SJCRH30 (cell line): ENCODE data around the gene P3H2. TPM values are rescaled to one million over a fixed set of nuclear protein-coding genes. Genes with fewer than 3 reads are reported as not detected.

Source experiments
- DNase-seq, 2 experiments: peaks; one replicate each; pipeline ENCODE4 v3.0.0-alpha.2; 2015 to 2020
- H3K27ac ChIP-seq: fragments of 250-450 bp; sonication (Bioruptor Pico); 2 replicates; pipeline ENCODE4 v1.5.1; 2020; ENCODE audit warnings: mild to moderate bottlenecking, moderate library complexity
- H3K27me3 ChIP-seq: fragments of 250-450 bp; sonication (Bioruptor Pico); 2 replicates; pipeline ENCODE4 v1.5.1; 2020; ENCODE audit warnings: mild to moderate bottlenecking, moderate library complexity
- H3K36me3 ChIP-seq: fragments of 250-450 bp; sonication (Bioruptor Pico); 2 replicates; pipeline ENCODE4 v1.5.1; 2020; ENCODE audit warnings: mild to moderate bottlenecking, moderate library complexity
- H3K4me1 ChIP-seq: fragments of 250-450 bp; sonication (Bioruptor Pico); 2 replicates; pipeline ENCODE4 v1.5.1; 2020; ENCODE audit warnings: mild to moderate bottlenecking, moderate library complexity
- H3K4me3 ChIP-seq: fragments of 250-450 bp; sonication (Bioruptor Pico); 2 replicates; pipeline ENCODE4 v1.5.1; 2020; ENCODE audit warnings: mild to moderate bottlenecking, moderate library complexity
- H3K9me3 ChIP-seq: fragments of 250-450 bp; sonication (Bioruptor Pico); replicated peaks from 2 replicates; pipeline ENCODE4 v1.5.1; 2020; ENCODE audit warnings: mild to moderate bottlenecking, moderate library complexity
- total RNA-seq: library from RNA; depleted of rRNA; stranded (reverse); fragments of >200 nt; shearing (Covaris generic); gene quantifications from 2 replicates; pipeline ENCODE4 v1.2.3, GENCODE V29; 2014

Gene P3H2
- total RNA-seq, 1 experiment from 2014 or later: 31.5 TPM

- H3K27me3 ChIP-seq: no peaks in the 10 kb centered on the region
- no peak overlapping the region for H3K4me3 ChIP-seq
- H3K4me1 ChIP-seq: peaks cover 11% of the 10 kb centered on the region
- no peaks in the 10 kb centered on the region for H3K36me3 ChIP-seq
- H3K9me3 ChIP-seq: no peaks in the 10 kb centered on the region
- H3K27ac ChIP-seq: no peak overlapping the region
- no peak for DNase-seq
Measured at GRCh38 chr3:189944285-189945145, 176.2 kb downstream of the P3H2 start.

GRCh38 chr3:189942948-189943347, 177.7 kb downstream of the P3H2 start:
- Histone ChIP-seq H3K9me3 (no peaks in the 10 kb centered on the region), H3K36me3 (no peaks in the 10 kb centered on the region), H3K27ac (no peak overlapping the region), H3K4me1 (peaks cover 13% of the 10 kb centered on the region), H3K27me3 (no peaks in the 10 kb centered on the region), H3K4me3 (no peak overlapping the region)
- DNase-seq: no peak

GRCh38 chr3:189941679-189942078, 179.0 kb downstream of the P3H2 start:
- DNase-seq: peak; percentile 15 to 69

GRCh38 chr3:189941125-189941524, 179.6 kb downstream of the P3H2 start:
- no peaks in the 10 kb centered on the region for H3K9me3 ChIP-seq
- DNase-seq: no peak
- no peaks in the 10 kb centered on the region for H3K27me3 ChIP-seq
- H3K27ac ChIP-seq: peak overlapping the region; percentile 55
- H3K4me3 ChIP-seq: no peak overlapping the region
- H3K36me3 ChIP-seq: no peaks in the 10 kb centered on the region
- H3K4me1 ChIP-seq: peaks cover 22% of the 10 kb centered on the region

More at GRCh38 chr3:189941679-189942078, 179.0 kb downstream of the P3H2 start:
- Histone ChIP-seq H3K9me3 (no peaks in the 10 kb centered on the region), H3K4me3 (no peak overlapping the region), H3K36me3 (no peaks in the 10 kb centered on the region), H3K27me3 (no peaks in the 10 kb centered on the region), H3K4me1 (peaks cover 22% of the 10 kb centered on the region), H3K27ac (peak overlapping the region; percentile 55)

GRCh38 chr3:189937302-189938127, 183.2 kb downstream of the P3H2 start:
- Histone ChIP-seq H3K27ac (peak overlapping the region; percentile 54), H3K4me1 (peaks cover 22% of the 10 kb centered on the region), H3K4me3 (no peak overlapping the region), H3K9me3 (no peaks in the 10 kb centered on the region), H3K36me3 (no peaks in the 10 kb centered on the region), H3K27me3 (no peaks in the 10 kb centered on the region)
- DNase-seq: peak; percentile 50 to 69

GRCh38 chr3:189936201-189936945, 184.3 kb downstream of the P3H2 start:
- no peak for DNase-seq
- Histone ChIP-seq H3K27ac (no peak overlapping the region), H3K36me3 (no peaks in the 10 kb centered on the region), H3K27me3 (no peaks in the 10 kb centered on the region), H3K4me3 (no peak overlapping the region), H3K9me3 (no peaks in the 10 kb centered on the region), H3K4me1 (peaks cover 15% of the 10 kb centered on the region)

GRCh38 chr3:189927975-189928895, 192.5 kb downstream of the P3H2 start:
- Histone ChIP-seq H3K9me3 (no peaks in the 10 kb centered on the region), H3K27ac (no peak overlapping the region), H3K27me3 (no peaks in the 10 kb centered on the region), H3K4me1 (no peaks in the 10 kb centered on the region), H3K4me3 (no peak overlapping the region), H3K36me3 (no peaks in the 10 kb centered on the region)
- DNase-seq: no peak

GRCh38 chr3:189921770-189922169, 198.9 kb downstream of the P3H2 start:
- H3K27me3 ChIP-seq: no peaks in the 10 kb centered on the region
- H3K4me3 ChIP-seq: no peak overlapping the region
- DNase-seq: no peak
- H3K9me3 ChIP-seq: no peaks in the 10 kb centered on the region
- H3K36me3 ChIP-seq: no peaks in the 10 kb centered on the region
- no peaks in the 10 kb centered on the region for H3K4me1 ChIP-seq
- H3K27ac ChIP-seq: no peak overlapping the region

- H3K4me1 ChIP-seq: no peaks in the 10 kb centered on the region
- H3K36me3 ChIP-seq: no peaks in the 10 kb centered on the region
- no peak for DNase-seq
- H3K27ac ChIP-seq: no peak overlapping the region
- H3K9me3 ChIP-seq: no peaks in the 10 kb centered on the region
- no peaks in the 10 kb centered on the region for H3K27me3 ChIP-seq
- H3K4me3 ChIP-seq: no peak overlapping the region
Measured at GRCh38 chr3:189914799-189915198, 205.9 kb downstream of the P3H2 start.

- H3K27ac ChIP-seq: no peak overlapping the region
- no peak for DNase-seq
Measured at GRCh38 chr3:189911001-189911400, 209.7 kb downstream of the P3H2 start.

GRCh38 chr3:189909573-189909972, 211.1 kb downstream of the P3H2 start:
- Histone ChIP-seq H3K4me1 (no peaks in the 10 kb centered on the region), H3K4me3 (no peak overlapping the region), H3K27ac (no peak overlapping the region), H3K36me3 (no peaks in the 10 kb centered on the region), H3K27me3 (no peaks in the 10 kb centered on the region), H3K9me3 (no peaks in the 10 kb centered on the region)
- DNase-seq: no peak

More at GRCh38 chr3:189911001-189911400, 209.7 kb downstream of the P3H2 start:
- no peaks in the 10 kb centered on the region for H3K9me3 ChIP-seq
- H3K36me3 ChIP-seq: no peaks in the 10 kb centered on the region
- H3K4me1 ChIP-seq: no peaks in the 10 kb centered on the region
- H3K27me3 ChIP-seq: no peaks in the 10 kb centered on the region
- no peak overlapping the region for H3K4me3 ChIP-seq

- Histone ChIP-seq H3K27me3 (no peaks in the 10 kb centered on the region), H3K9me3 (no peaks in the 10 kb centered on the region), H3K27ac (no peak overlapping the region), H3K36me3 (no peaks in the 10 kb centered on the region), H3K4me1 (no peaks in the 10 kb centered on the region), H3K4me3 (no peak overlapping the region)
- DNase-seq: no peak
Measured at GRCh38 chr3:189909139-189909538, 211.6 kb downstream of the P3H2 start.

GRCh38 chr3:189908646-189909045, 212.1 kb downstream of the P3H2 start:
- Histone ChIP-seq H3K36me3 (no peaks in the 10 kb centered on the region), H3K27me3 (no peaks in the 10 kb centered on the region), H3K27ac (no peak overlapping the region), H3K9me3 (no peaks in the 10 kb centered on the region), H3K4me1 (no peaks in the 10 kb centered on the region), H3K4me3 (no peak overlapping the region)
- DNase-seq: no peak

GRCh38 chr3:189907803-189908202, 212.9 kb downstream of the P3H2 start:
- Histone ChIP-seq H3K4me3 (no peak overlapping the region), H3K36me3 (no peaks in the 10 kb centered on the region), H3K27ac (no peak overlapping the region), H3K27me3 (no peaks in the 10 kb centered on the region), H3K9me3 (no peaks in the 10 kb centered on the region), H3K4me1 (no peaks in the 10 kb centered on the region)
- DNase-seq: no peak
